Measurements from ENCODE around the gene ZFR2.
"Not testable (repeated sequence)": the region's sequence is repeated elsewhere in the genome, so short reads cannot be mapped to it uniquely, and the experiment has no call there.

The ZFR2 gene

GRCh38 chr19:3760871-3761361 lies 107.9 kb downstream of the ZFR2 start:
- no peak for FAIRE-seq
- no peak for TF ChIP-seq CTCF (IDR thresholded peaks at IDR 0.05; ENCODE audit: insufficient read depth, missing control alignments)

GRCh38 chr19:3759482-3760254 lies 109.2 kb downstream of the ZFR2 start:
- DNase-seq (ENCODE audit: insufficient read length, low spot score) (no peak), FAIRE-seq (no peak)
- no peak for TF ChIP-seq CTCF (IDR thresholded peaks at IDR 0.05; ENCODE audit: insufficient read depth, missing control alignments)

More at GRCh38 chr19:3760871-3761361, 107.9 kb downstream of the ZFR2 start:
- no peak for DNase-seq (ENCODE audit: insufficient read length, low spot score)

- not testable (repeated sequence) for FAIRE-seq; DNase-seq (ENCODE audit: insufficient read length, low spot score)
Measured at GRCh38 chr19:3758297-3758696, 110.5 kb downstream of the ZFR2 start.

GRCh38 chr19:3757705-3758104 lies 111.1 kb downstream of the ZFR2 start:
- DNase-seq (ENCODE audit: insufficient read length, low spot score); FAIRE-seq: not testable (repeated sequence)
